Measurements from ENCODE around the gene GALNT10. TPM values are rescaled to one million over a fixed set of nuclear protein-coding genes. Genes with fewer than 3 reads are reported as not detected.

GALNT10 gene
- total RNA-seq, 2 donors from 2014 or later, result 21.7 to 27.1 TPM

- no peak for TF ChIP-seq POLR2A (IDR thresholded peaks at IDR 0.05)
- TF ChIP-seq CTCF (IDR thresholded peaks at IDR 0.05), result no peak
- TF ChIP-seq POLR2AphosphoS5 (IDR thresholded peaks at IDR 0.05), result no peak
- no peak overlapping the region for H3K27ac ChIP-seq
- no peak for DNase-seq (ENCODE audit: low spot score)
Observed at GRCh38 chr5:154191467-154192261, 1.1 kb downstream of the GALNT10 start.

GRCh38 chr5:154193283-154193682 is 2.8 kb downstream of the GALNT10 start:
- WGBS, result 61% methylated on average over 3 of the region's 3 CpGs
- TF ChIP-seq CTCF (IDR thresholded peaks at IDR 0.05), result no peak
- no peak for TF ChIP-seq POLR2A (IDR thresholded peaks at IDR 0.05)
- TF ChIP-seq POLR2AphosphoS5 (IDR thresholded peaks at IDR 0.05), result no peak
- no peak for DNase-seq (ENCODE audit: low spot score)
- Histone ChIP-seq H3K27ac (no peak overlapping the region), H3K9me3 (no peaks in the 10 kb centered on the region), H3K4me3 (no peak overlapping the region), H3K4me1 (replicated peaks) (no peaks in the 10 kb centered on the region), H3K27me3 (replicated peaks; ENCODE audit: insufficient read depth) (no peaks in the 10 kb centered on the region), H3K36me3 (no peaks in the 10 kb centered on the region)
- intact Hi-C loops (cut with DNase I), result no loop called here

More at GRCh38 chr5:154191467-154192261, 1.1 kb downstream of the GALNT10 start:
- Histone ChIP-seq H3K4me3 (peak overlapping the region in 1 of 2 donors; percentile 80), H3K27me3 (replicated peaks; ENCODE audit: insufficient read depth) (no peaks in the 10 kb centered on the region), H3K9me3 (no peaks in the 10 kb centered on the region), H3K4me1 (replicated peaks) (no peaks in the 10 kb centered on the region), H3K36me3 (no peaks in the 10 kb centered on the region)
- intact Hi-C loops (cut with DNase I), result loop anchor here (2.0 kb wide), 1 partner anchor 177 kb away; no protein-coding TSS in a partner anchor
- WGBS, result 25% methylated on average over 10 of the region's 10 CpGs

GRCh38 chr5:154193701-154194121 is 3.2 kb downstream of the GALNT10 start:
- TF ChIP-seq POLR2AphosphoS5 (IDR thresholded peaks at IDR 0.05) (no peak), CTCF (IDR thresholded peaks at IDR 0.05) (no peak), POLR2A (IDR thresholded peaks at IDR 0.05) (no peak)
- H3K27me3 ChIP-seq (replicated peaks; ENCODE audit: insufficient read depth), result no peaks in the 10 kb centered on the region
- H3K9me3 ChIP-seq, result no peaks in the 10 kb centered on the region
- WGBS, result 24% methylated on average over 1 of the region's 1 CpG
- no peak overlapping the region for H3K4me3 ChIP-seq
- no peaks in the 10 kb centered on the region for H3K4me1 ChIP-seq (replicated peaks)
- H3K27ac ChIP-seq, result no peak overlapping the region
- H3K36me3 ChIP-seq, result no peaks in the 10 kb centered on the region
- intact Hi-C loops (cut with DNase I), result no loop called here
- no peak for DNase-seq (ENCODE audit: low spot score)

- Histone ChIP-seq H3K27me3 (replicated peaks; ENCODE audit: insufficient read depth) (no peaks in the 10 kb centered on the region), H3K9me3 (no peaks in the 10 kb centered on the region), H3K27ac (peak overlapping the region; percentile 26 to 34), H3K4me3 (no peak overlapping the region), H3K36me3 (no peaks in the 10 kb centered on the region), H3K4me1 (replicated peaks) (no peaks in the 10 kb centered on the region)
- TF ChIP-seq POLR2AphosphoS5 (IDR thresholded peaks at IDR 0.05) (peak; percentile 70), POLR2A (IDR thresholded peaks at IDR 0.05) (no peak), CTCF (IDR thresholded peaks at IDR 0.05) (no peak)
- WGBS, result 59% methylated on average over 8 of the region's 8 CpGs
- peak; percentile 61 for DNase-seq (ENCODE audit: low spot score)
- intact Hi-C loops (cut with DNase I), result no loop called here
Observed at GRCh38 chr5:154194345-154195329, 4.1 kb downstream of the GALNT10 start.
